ENCODE data around the gene RAD9A. TPM values are rescaled to one million over a fixed set of nuclear protein-coding genes. Genes with fewer than 3 reads are reported as not detected.

RAD9A gene
- polyA plus RNA-seq, 1 of the 3 experiments (the other 2 are of a cell fraction), result 22.3 TPM

DNA sequence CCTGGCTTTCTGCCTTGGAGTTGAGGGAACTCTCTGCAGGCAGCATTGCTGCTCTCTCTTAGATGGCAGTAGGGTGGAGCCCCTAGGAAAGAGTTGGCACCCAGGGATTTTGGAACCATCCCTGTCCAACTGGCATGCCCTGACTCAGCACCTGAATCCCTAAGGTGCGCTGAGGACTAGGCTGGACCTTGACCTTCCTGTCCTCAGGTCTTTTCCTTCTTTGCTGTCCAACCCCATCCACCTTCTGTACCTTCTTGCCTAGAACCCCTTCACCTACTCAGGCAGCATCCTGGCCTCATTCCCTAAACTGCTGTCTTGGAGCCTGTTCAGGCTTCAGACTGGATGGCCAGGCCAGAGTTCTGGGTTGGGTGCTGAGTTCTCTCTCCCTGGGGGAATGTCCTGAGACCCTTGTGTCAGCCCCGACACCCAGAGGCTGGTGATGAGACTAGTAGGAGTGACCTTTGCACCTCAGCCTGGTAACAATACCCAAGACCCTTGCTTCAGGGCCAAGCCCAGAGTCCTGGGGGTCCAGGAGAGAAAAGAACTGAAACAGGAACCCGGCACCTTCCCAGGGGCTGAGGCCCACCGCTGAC lies 35.9 kb upstream of the RAD9A start:
- peak; percentile 0 for DNase-seq
- H3K27ac ChIP-seq (ENCODE audit: low read depth in 2 of 2, low read length in 1 of 2), result peak overlapping the region in 1 of 2 experiments; percentile 99; a peak in 2 of 4 replicates
- H3K36me3 ChIP-seq (replicated peaks in 1 of 2; ENCODE audit: control insufficient read depth in 1 of 2, insufficient read depth in 2 of 2, low read length in 1 of 2), result no peaks in the 10 kb centered on the region
- peaks cover 2% of the 10 kb centered on the region; the same call in 1 of the 2 replicates for H4K20me1 ChIP-seq (ENCODE audit: insufficient read depth)
- no peaks in the 10 kb centered on the region for H3K9me2 ChIP-seq
- ChIA-PET POLR2A (interaction anchor here (1.2 kb wide), 1 partner anchor 24 kb away, joined by 3 read pairs; no protein-coding TSS in a partner anchor), CTCF (interaction anchor here (0.8 to 20.0 kb wide), 12 partner anchors 8 to 146 kb away, joined by 3 to 955 read pairs (median 8); partner anchors contain the start of genes CLCF1, PPP1CA and RAD9A)
- no peaks in the 10 kb centered on the region for H3K27me3 ChIP-seq (ENCODE audit: insufficient read depth)
- peaks cover 23% of the 10 kb centered on the region for H3K79me2 ChIP-seq (ENCODE audit: insufficient read depth)
- H2AFZ ChIP-seq (ENCODE audit: low read depth), result no peak overlapping the region
- no peak overlapping the region for H3K4me3 ChIP-seq (ENCODE audit: low read depth in 2 of 2, low read length in 1 of 2)
- peaks cover 40% of the 10 kb centered on the region for H3F3A ChIP-seq (replicated peaks; ENCODE audit: insufficient read depth)
- peaks cover 30 to 51% of the 10 kb centered on the region in 2 experiments; a peak in 3 of 4 replicates for H3K4me1 ChIP-seq (ENCODE audit: control insufficient read depth in 1 of 2, insufficient read depth in 2 of 2, low read depth in 1 of 2, low read length in 1 of 2)
- WGBS (ENCODE audit: low lambda C conversion rate), result 80% methylated on average over 2 of the region's 4 CpGs
- H3K9me3 ChIP-seq, result no peaks in the 10 kb centered on the region
- TF ChIP-seq FOSL2 (IDR thresholded peaks at IDR 0.05; ENCODE audit: borderline replicate concordance, low read depth) (no peak), NRF1 (IDR thresholded peaks at IDR 0.05; ENCODE audit: low read depth, low read length) (no peak), EP300 (IDR thresholded peaks at IDR 0.05; ENCODE audit: borderline replicate concordance in 1 of 2, low read depth in 1 of 2, low read length in 1 of 2) (no peak), ELF1 (IDR thresholded peaks at IDR 0.05) (no peak), TEAD4 (IDR thresholded peaks at IDR 0.05; ENCODE audit: borderline replicate concordance, insufficient read depth) (no peak), RAD21 (IDR thresholded peaks at IDR 0.05; ENCODE audit: low read length) (no peak), TCF12 (IDR thresholded peaks at IDR 0.05) (no peak), RFX5 (IDR thresholded peaks at IDR 0.05; ENCODE audit: low read length) (no peak), FOXM1 (IDR thresholded peaks at IDR 0.05; ENCODE audit: low read depth) (no peak), SMC3 (IDR thresholded peaks at IDR 0.05; ENCODE audit: low read depth, low read length) (no peak), GATA2 (CRISPR knock-in tag; IDR thresholded peaks at IDR 0.05) (no peak)
- TF ChIP-seq, protein P1, sequence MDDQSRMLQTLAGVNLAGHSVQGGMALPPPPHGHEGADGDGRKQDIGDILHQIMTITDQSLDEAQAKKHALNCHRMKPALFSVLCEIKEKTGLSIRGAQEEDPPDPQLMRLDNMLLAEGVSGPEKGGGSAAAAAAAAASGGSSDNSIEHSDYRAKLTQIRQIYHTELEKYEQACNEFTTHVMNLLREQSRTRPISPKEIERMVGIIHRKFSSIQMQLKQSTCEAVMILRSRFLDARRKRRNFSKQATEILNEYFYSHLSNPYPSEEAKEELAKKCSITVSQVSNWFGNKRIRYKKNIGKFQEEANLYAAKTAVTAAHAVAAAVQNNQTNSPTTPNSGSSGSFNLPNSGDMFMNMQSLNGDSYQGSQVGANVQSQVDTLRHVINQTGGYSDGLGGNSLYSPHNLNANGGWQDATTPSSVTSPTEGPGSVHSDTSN (IDR thresholded peaks at IDR 0.05), result no peak
- TF ChIP-seq, protein P2, sequence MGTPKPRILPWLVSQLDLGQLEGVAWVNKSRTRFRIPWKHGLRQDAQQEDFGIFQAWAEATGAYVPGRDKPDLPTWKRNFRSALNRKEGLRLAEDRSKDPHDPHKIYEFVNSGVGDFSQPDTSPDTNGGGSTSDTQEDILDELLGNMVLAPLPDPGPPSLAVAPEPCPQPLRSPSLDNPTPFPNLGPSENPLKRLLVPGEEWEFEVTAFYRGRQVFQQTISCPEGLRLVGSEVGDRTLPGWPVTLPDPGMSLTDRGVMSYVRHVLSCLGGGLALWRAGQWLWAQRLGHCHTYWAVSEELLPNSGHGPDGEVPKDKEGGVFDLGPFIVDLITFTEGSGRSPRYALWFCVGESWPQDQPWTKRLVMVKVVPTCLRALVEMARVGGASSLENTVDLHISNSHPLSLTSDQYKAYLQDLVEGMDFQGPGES (IDR thresholded peaks at IDR 0.05; ENCODE audit: low read depth, low read length), result no peak
- TF ChIP-seq, protein P3, sequence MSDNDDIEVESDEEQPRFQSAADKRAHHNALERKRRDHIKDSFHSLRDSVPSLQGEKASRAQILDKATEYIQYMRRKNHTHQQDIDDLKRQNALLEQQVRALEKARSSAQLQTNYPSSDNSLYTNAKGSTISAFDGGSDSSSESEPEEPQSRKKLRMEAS (IDR thresholded peaks at IDR 0.05; ENCODE audit: low read depth), result no peak
- TF ChIP-seq, protein P4, sequence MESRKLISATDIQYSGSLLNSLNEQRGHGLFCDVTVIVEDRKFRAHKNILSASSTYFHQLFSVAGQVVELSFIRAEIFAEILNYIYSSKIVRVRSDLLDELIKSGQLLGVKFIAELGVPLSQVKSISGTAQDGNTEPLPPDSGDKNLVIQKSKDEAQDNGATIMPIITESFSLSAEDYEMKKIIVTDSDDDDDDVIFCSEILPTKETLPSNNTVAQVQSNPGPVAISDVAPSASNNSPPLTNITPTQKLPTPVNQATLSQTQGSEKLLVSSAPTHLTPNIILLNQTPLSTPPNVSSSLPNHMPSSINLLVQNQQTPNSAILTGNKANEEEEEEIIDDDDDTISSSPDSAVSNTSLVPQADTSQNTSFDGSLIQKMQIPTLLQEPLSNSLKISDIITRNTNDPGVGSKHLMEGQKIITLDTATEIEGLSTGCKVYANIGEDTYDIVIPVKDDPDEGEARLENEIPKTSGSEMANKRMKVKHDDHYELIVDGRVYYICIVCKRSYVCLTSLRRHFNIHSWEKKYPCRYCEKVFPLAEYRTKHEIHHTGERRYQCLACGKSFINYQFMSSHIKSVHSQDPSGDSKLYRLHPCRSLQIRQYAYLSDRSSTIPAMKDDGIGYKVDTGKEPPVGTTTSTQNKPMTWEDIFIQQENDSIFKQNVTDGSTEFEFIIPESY (IDR thresholded peaks at IDR 0.05; ENCODE audit: borderline replicate concordance, low read depth), result no peak
- H3K9ac ChIP-seq, result peak overlapping the region; percentile 69
- peak overlapping the region; percentile 85 for H3K4me2 ChIP-seq
